HG03103 (cell line): Measurements from ENCODE around the gene TSEN15.
A peak's percentile ranks its signal among the peaks of the same experiment; 100 is the strongest.

ENCODE experiments used
- ATAC-seq: cut with Tn5 transposase; IDR thresholded peaks from one replicate; pipeline ENCODE4 v1.9.1; 2021; ENCODE audit warnings: low read depth; ENCODE audit not compliant: unreplicated experiment

The TSEN15 gene

GRCh38 chr1:184051485-184052193, at the start of gene TSEN15:
Gene TSEN15 (plus strand): TSS chr1:184051730. CDS start chr1:184051756, 26 bp downstream.
- ATAC-seq, result peak; percentile 97

DNA sequence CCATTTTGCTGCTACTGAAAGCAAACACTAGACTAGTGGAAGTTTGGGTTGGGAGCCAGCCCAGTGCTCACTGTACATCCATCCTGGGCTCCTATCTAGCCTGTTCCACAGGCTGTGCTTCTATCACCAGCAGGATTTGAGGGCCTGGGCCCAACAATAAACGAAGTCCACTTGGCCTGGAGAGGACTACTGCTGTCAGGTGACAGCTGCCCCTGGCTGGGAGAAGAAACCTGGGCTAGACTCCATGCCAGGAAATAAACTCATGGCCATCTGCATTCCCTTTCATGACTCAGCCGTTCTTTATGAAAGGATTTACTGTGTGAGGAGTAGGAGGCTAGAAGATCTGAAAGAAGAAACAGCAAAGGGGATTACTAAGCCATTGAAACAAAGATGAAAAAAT, 49.5 kb upstream of the TSEN15 start:
- no peak for ATAC-seq

GRCh38 chr1:184004935-184005334, 46.6 kb upstream of the TSEN15 start:
- ATAC-seq, result no peak

DNA sequence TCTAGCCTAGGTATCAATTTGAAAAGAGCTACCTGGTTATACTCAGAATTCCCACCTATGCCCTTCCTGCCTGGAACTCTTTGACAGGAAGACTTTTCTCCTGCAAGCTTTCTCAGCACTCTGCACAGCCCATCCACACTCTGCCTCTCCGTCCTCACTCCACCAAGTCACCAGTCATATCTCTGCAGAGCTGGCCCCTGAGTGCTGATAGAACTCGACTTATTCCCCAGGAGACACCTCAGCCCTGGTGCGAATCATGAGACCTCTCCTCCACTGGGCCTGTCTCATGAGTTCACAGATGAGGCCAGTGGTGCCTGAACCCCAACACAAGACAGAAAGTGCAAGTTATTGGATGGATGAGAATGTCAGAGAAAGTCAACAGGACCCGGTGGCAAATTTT, 46.0 kb upstream of the TSEN15 start:
- ATAC-seq, result no peak

DNA sequence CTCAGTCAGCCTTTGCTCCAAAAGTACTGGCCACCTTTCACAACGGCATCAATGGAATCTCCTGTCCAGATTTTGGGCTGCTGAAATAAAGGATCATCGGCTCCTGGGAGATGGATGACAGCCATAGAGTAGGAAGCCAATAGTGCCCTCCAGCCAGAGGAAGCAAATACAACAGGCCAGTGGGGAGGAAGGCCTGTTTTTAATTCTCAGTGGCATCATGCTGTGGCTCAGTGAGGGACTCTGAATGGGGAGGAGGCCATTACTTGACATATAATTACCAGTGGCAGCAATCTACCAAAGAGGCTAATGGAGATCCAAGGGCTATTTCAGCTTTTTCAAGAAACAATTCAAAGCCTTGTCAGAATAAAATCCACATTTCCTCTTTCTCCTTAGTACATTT, 40.7 kb upstream of the TSEN15 start:
- no peak for ATAC-seq

DNA sequence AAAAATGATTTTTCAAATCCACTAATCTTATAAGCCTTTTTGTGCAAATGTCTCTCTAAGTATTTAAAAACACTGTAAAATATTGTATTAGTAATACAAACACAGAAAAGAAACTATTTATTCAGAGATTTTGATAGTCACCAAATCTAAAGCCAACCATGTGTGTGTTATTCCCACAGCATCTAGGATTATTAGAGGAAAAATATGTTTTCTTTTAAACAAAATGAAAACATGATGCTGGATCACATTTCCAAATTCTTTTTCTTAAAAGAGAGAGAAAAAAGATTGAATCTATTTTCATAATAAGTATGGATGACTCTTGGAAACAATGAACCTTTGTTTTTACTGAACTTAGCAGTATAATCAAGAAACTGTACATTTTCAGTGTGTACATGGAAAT, 39.3 kb upstream of the TSEN15 start:
- no peak for ATAC-seq

DNA sequence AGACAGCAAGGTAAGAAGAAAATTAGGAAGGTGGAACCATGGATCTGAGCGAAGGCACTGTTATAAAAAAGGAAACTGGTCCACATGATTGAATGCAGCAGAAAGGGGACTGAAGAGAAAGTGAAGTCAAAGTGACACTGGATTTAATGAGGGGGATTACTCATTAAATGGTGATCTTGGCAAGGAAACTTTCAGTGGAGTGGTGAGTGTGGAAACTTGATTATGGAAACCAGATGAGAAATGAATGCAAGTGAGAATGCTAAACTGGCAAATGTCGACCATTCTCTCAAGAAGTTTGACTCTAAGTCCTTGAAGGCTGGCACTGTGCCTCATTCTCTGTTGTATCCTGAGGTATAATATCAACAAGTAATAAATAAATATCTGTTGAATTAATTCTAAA, 37.3 kb upstream of the TSEN15 start:
- ATAC-seq, result no peak

DNA sequence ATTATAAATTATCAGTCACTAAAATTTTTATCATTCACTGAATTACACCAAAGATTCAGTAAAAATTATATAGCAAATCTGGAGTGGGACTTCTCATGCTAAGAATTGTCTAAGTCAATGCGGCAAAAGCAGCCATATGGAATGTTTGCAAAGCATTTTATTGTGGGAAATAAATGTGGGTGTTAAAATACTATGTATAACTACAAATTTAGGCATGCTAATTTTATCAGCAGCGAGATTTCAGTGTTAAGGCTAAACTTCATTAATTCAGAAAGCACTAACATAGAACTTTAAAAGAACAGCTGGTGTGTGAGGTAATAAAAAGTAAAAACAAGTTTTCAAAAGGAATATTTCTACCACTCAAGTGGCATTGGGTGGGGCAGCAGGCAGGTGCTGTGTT, 35.4 kb upstream of the TSEN15 start:
- ATAC-seq, result no peak

DNA sequence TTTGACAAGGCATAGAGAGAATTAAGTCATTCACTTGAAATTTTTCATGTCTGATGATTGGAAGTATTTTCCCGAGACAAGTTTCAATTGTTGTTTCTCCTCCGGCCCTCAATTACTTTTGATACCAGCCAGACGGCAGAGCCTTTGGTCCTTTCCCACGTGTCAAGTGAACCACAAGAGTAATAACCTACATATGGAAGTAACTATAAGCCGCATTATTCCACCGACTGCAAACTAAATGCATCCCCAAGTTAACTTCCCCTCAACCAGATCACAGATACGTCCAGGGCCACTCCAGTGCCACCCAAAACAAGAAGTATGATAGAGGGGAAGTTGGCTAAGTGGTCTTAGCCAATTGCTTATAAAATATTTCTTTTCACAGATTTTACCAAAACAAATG, 34.2 kb upstream of the TSEN15 start:
- ATAC-seq, result no peak

DNA sequence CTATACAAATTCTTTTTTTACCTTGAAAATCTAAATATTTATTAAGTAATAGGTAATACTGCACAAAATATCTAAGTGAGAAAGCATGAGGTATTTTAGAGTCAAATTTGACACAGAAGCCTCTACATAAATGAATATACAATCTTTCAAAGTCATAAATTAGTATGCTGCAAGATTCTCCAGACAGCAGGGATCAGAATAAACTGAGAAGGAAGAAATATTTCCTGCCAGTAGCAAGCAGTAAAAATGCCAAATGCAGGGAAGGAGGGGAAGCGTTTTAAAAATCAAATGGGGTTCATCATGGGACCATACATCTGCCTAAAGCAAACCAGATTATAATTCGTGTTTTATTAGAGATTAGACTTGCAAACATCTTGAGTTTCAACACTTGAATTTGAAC, 32.9 kb upstream of the TSEN15 start:
- no peak for ATAC-seq

- ATAC-seq, result no peak
Observed at GRCh38 chr1:184019069-184019468, 32.5 kb upstream of the TSEN15 start.

GRCh38 chr1:184019506-184019905, 32.0 kb upstream of the TSEN15 start:
- ATAC-seq, result no peak

DNA sequence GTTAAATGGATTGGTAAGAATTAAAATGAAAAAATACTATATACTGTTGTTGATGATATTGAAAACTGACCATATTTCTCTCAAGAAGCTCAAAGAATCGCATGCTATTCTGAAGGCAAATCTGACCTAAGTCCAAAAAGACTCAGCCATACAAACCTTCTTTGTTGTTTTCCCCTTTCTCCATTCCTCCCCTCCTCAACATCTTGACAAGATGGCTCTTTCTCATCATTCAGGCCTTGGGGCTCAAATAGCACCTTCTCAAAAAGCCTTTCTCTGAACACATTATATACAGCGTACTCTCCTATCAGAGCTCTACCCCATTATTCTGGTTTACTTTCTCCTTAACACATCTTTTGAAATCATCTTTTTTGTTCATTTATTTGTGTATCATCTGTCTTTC, 31.2 kb upstream of the TSEN15 start:
- ATAC-seq, result no peak

DNA sequence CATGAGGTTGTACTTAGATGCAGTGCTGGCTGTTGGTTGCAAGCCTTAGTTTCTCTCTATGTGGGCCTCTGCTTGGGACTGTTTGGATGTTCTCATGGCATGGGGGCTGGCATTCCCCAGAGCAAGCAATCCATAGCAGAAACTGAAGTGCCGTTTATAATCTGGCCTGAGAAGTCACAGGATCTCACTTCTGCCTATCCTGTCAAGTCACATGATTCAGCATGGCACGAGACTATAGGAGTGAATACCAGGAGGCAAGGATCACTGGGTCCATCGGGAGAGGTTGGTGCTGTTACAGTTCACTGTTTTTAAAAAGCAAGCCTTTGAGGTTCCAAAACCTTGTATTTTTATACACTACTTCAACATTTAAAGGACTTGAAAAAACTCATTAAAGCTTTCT, 30.7 kb upstream of the TSEN15 start:
- ATAC-seq, result no peak

GRCh38 chr1:184021728-184022127, 29.8 kb upstream of the TSEN15 start:
- ATAC-seq, result no peak

DNA sequence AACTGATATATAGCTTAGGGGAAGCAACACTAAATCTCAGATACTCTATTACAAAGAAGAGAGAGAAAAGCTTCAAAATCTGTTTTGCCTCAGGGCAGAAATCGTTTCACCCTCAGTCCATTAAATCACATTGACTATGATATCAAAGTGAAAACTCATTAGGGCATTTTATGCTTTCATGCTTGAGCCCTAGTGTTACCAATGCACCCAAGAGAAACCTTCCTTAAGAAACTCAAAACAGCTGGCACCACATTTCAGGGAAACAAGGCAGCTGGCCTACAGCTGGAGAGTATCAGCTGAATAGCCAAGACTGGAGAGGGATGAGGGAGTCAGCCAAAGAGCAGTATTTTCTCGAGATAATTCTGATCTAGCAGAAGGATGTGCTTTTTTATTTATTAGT, 28.9 kb upstream of the TSEN15 start:
- ATAC-seq, result no peak

DNA sequence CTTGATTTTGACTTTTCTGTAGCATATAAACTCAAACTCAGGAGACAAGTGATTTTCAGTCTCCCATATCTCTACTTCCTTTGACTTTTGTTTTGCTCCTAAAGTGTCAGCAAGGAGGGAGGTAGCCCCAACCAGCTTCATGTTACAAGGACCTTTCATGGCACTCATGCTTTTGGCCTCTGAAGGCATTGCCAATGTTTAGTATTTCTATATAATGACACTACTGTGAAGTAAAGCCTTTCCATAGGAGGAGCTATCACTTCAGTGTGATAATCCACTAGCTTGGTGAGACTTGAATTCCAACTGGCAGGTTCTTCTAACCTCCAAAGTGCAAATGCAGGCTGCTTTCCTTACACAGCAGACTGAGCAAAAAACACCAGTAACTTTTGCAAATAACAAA, 28.4 kb upstream of the TSEN15 start:
- ATAC-seq, result no peak

GRCh38 chr1:184025242-184025675, 26.3 kb upstream of the TSEN15 start:
- ATAC-seq, result no peak

- no peak for ATAC-seq
Observed at GRCh38 chr1:184027826-184028695, 23.5 kb upstream of the TSEN15 start.

DNA sequence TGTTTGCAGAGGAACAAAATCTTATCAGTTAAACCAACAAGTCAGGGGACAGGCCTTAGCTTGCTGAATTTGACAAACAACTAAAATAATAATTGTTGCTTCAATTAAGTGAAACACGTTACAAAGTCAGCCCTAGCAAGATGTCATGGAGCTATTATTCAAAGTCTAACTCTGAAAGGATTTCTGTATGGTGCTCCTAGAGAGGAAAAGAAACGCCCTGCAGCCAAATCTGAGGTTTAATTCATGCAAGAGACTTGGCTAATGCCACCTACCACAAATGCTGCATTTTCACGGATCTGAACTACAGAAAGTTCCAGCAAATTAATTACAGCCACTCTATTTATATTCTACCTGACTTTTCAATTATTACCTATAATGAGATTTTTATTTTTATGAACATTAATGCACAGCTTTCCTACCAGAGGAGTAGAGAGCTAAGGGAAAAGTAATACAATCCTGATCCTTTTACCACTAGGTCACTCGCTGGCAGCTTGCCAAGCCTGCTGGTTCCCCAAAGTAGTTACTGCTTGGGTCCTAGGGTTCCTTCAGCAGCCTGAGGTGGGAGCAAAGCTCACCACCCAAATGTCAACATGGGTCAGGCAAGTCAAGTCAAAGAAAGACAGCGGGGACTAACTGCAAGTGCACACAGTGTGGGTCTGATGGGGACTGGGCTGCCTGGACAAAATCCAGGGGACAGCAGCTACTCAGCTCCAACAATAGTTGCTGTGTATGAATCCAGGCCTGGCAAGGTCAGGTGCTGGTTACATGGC, 22.5 kb upstream of the TSEN15 start:
- no peak for ATAC-seq

DNA sequence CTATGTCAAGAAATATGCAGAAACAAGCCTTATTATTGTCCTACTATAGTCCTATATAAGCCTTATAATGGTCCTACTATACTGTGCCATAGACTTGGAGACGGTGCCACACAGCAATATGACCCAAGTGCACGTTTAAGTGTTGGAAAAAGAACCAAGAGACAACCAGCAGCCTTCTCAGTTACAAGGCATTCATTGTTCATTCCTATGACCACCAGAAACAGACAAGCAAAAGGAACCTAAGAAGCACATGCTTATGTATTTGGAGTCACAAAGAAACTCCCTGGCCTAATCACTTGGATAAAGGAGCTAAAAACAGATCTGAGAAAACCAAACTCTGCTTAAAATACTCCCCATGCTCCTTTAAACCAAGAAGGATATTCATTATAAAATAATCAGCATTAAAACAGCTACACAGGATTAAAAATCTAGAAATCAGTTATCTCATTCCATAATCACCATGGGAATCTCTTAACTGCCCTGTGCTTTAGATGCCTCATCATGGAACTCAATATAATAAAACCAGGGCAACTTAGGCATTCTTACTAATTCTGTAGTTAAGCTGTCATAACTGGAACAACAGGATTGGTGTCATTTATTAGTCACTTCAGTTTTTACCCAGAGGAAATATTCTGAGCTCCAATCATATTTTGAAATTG, 21.0 kb upstream of the TSEN15 start:
- ATAC-seq, result no peak
